ENCODE results near the gene SH3BGRL3. TPM values are rescaled to one million over a fixed set of nuclear protein-coding genes. Genes with fewer than 3 reads are reported as not detected.

Gene SH3BGRL3
- total and polyA plus RNA-seq, 2 of the 13 experiments (the other 11 are each of a cell fraction or from before 2014, with no cell fraction given) = 11.4 to 12.2 TPM

DNA sequence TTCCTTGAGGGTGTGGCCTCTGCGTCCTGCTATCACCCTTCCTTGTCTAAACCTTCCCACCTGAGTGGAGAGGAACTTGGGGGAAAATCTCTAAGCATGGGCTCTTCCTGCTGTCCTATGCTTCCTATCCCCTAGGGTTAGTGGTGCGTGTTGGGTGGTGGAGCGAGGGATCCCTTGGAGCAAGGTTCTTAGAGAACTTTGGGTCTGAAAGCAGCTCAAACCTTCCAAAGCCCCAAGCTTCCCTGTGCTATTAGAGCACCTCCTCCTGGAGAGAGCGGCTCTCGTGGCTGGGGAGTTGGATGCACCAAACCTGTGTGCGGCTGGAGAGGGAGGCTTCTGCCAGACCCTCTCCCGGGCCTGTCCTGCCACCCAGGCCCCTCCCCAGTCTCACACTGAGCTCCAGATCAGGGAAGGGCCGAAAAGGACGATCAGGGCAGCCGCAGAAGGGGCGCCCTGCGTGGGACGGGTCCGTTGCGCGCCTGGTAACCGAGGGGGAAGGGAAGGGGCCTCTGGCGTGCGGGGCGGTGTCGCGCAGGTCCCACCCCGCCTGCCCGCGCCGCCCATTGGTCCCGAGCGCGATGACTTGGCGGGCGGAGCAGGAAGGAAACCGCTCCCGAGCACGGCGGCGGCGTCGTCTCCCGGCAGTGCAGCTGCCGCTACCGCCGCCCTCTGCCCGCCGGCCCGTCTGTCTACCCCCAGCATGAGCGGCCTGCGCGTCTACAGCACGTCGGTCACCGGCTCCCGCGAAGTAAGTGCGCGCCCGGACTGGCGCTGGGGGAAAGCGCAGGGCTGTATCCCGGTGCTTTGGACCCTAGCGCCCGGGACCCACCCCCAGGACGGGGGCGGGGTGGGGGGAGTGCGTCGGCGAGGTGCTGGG, at the start of gene SH3BGRL3 (continued):
- TF ChIP-seq, protein P1, sequence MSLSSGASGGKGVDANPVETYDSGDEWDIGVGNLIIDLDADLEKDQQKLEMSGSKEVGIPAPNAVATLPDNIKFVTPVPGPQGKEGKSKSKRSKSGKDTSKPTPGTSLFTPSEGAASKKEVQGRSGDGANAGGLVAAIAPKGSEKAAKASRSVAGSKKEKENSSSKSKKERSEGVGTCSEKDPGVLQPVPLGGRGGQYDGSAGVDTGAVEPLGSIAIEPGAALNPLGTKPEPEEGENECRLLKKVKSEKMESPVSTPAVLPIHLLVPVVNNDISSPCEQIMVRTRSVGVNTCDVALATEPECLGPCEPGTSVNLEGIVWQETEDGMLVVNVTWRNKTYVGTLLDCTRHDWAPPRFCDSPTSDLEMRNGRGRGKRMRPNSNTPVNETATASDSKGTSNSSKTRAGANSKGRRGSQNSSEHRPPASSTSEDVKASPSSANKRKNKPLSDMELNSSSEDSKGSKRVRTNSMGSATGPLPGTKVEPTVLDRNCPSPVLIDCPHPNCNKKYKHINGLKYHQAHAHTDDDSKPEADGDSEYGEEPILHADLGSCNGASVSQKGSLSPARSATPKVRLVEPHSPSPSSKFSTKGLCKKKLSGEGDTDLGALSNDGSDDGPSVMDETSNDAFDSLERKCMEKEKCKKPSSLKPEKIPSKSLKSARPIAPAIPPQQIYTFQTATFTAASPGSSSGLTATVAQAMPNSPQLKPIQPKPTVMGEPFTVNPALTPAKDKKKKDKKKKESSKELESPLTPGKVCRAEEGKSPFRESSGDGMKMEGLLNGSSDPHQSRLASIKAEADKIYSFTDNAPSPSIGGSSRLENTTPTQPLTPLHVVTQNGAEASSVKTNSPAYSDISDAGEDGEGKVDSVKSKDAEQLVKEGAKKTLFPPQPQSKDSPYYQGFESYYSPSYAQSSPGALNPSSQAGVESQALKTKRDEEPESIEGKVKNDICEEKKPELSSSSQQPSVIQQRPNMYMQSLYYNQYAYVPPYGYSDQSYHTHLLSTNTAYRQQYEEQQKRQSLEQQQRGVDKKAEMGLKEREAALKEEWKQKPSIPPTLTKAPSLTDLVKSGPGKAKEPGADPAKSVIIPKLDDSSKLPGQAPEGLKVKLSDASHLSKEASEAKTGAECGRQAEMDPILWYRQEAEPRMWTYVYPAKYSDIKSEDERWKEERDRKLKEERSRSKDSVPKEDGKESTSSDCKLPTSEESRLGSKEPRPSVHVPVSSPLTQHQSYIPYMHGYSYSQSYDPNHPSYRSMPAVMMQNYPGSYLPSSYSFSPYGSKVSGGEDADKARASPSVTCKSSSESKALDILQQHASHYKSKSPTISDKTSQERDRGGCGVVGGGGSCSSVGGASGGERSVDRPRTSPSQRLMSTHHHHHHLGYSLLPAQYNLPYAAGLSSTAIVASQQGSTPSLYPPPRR (CRISPR knock-in tag; IDR thresholded peaks at IDR 0.05; ENCODE audit: borderline replicate concordance) = peak; percentile 34; the same call in 1 of the 2 replicates
- TF ChIP-seq SNAPC2 (CRISPR knock-in tag; IDR thresholded peaks at IDR 0.05) (peak; percentile 92; the same call in 1 of the 2 replicates), POLR2A (IDR thresholded peaks at IDR 0.05; ENCODE audit: insufficient read depth in 1 of 2, low read depth in 2 of 2, low read length in 2 of 2) (peak; percentile 51 to 77), PHF20 (CRISPR knock-in tag; IDR thresholded peaks at IDR 0.05) (peak; percentile 62), ZNF672 (CRISPR knock-in tag; IDR thresholded peaks at IDR 0.05) (no peak), MBD4 (IDR thresholded peaks at IDR 0.05; ENCODE audit: borderline replicate concordance, low read length) (no peak), ARNTL (CRISPR knock-in tag; IDR thresholded peaks at IDR 0.05) (0 out of 2 replicates have a peak, but pooled peaks have one; percentile 34), RBM39 (IDR thresholded peaks at IDR 0.05; ENCODE audit: low read depth, low read length, poor library complexity, severe bottlenecking) (peak; percentile 72), HDAC1 (CRISPR knock-in tag; IDR thresholded peaks at IDR 0.05) (peak; percentile 73), PTBP1 (IDR thresholded peaks at IDR 0.05; ENCODE audit: low read depth, low read length, poor library complexity, severe bottlenecking) (no peak), NR2F6 (IDR thresholded peaks at IDR 0.05) (no peak), NR2F6 (CRISPR knock-in tag; IDR thresholded peaks at IDR 0.05) (peak; percentile 10; the same call in 1 of the 2 replicates), ZFP41 (CRISPR knock-in tag; IDR thresholded peaks at IDR 0.05; ENCODE audit: borderline replicate concordance) (peak; percentile 85; the same call in 1 of the 2 replicates), SIN3A (IDR thresholded peaks at IDR 0.05; ENCODE audit: borderline replicate concordance, low read depth, low read length) (peak; percentile 73; the same call in 1 of the 2 replicates), NCOA5 (CRISPR knock-in tag; IDR thresholded peaks at IDR 0.05) (no peak), CHD2 (IDR thresholded peaks at IDR 0.05; ENCODE audit: low read depth, low read length) (no peak), PITX1 (CRISPR knock-in tag; IDR thresholded peaks at IDR 0.05) (0 out of 2 replicates have a peak, but pooled peaks have one; percentile 36), PCBP2 (optimal IDR thresholded peaks at IDR 0.05; ENCODE audit: low read depth, low read length, poor library complexity, severe bottlenecking) (no peak)
- TF ChIP-seq, protein P2, sequence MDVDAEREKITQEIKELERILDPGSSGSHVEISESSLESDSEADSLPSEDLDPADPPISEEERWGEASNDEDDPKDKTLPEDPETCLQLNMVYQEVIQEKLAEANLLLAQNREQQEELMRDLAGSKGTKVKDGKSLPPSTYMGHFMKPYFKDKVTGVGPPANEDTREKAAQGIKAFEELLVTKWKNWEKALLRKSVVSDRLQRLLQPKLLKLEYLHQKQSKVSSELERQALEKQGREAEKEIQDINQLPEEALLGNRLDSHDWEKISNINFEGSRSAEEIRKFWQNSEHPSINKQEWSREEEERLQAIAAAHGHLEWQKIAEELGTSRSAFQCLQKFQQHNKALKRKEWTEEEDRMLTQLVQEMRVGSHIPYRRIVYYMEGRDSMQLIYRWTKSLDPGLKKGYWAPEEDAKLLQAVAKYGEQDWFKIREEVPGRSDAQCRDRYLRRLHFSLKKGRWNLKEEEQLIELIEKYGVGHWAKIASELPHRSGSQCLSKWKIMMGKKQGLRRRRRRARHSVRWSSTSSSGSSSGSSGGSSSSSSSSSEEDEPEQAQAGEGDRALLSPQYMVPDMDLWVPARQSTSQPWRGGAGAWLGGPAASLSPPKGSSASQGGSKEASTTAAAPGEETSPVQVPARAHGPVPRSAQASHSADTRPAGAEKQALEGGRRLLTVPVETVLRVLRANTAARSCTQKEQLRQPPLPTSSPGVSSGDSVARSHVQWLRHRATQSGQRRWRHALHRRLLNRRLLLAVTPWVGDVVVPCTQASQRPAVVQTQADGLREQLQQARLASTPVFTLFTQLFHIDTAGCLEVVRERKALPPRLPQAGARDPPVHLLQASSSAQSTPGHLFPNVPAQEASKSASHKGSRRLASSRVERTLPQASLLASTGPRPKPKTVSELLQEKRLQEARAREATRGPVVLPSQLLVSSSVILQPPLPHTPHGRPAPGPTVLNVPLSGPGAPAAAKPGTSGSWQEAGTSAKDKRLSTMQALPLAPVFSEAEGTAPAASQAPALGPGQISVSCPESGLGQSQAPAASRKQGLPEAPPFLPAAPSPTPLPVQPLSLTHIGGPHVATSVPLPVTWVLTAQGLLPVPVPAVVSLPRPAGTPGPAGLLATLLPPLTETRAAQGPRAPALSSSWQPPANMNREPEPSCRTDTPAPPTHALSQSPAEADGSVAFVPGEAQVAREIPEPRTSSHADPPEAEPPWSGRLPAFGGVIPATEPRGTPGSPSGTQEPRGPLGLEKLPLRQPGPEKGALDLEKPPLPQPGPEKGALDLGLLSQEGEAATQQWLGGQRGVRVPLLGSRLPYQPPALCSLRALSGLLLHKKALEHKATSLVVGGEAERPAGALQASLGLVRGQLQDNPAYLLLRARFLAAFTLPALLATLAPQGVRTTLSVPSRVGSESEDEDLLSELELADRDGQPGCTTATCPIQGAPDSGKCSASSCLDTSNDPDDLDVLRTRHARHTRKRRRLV (CRISPR knock-in tag; IDR thresholded peaks at IDR 0.05) = no peak
- TF ChIP-seq, protein P3, sequence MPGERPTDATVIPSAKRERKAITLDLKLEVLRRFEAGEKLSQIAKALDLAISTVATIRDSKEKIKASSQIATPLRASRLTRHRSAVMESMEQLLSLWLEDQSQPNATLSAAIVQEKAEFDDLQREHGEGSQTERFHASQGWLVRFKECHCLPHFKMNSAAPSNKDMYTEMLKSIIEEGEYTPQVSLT (CRISPR knock-in tag; IDR thresholded peaks at IDR 0.05; ENCODE audit: borderline replicate concordance, low read depth) = no peak
